D721Med (cell line): ENCODE data around the gene PPY.
"Not testable (repeated sequence)": the region's sequence is repeated elsewhere in the genome, so short reads cannot be mapped to it uniquely, and the experiment has no call there.

Experiments
- DNase-seq: peaks from one replicate; pipeline ENCODE4 v3.0.0; 2011; ENCODE audit warnings: low spot score; ENCODE audit not compliant: insufficient read length
- FAIRE-seq: peaks from 2 replicates; lab custom pipeline; 2011; peaks lifted over from hg19 to GRCh38; lab: Jason Lieb, UNC
- TF ChIP-seq, protein P1 (sequence below): IDR thresholded peaks from 2 replicates; pipeline ENCODE4 v1.5.1; 2012; ENCODE audit warnings: mild to moderate bottlenecking, control low read depth; ENCODE audit not compliant: insufficient read depth; ENCODE audit errors: missing control alignments

Gene PPY

GRCh38 chr17:43901861-43902589, 40.3 kb downstream of the PPY start:
- FAIRE-seq: no peak
- DNase-seq: no peak
- TF ChIP-seq, protein P1, sequence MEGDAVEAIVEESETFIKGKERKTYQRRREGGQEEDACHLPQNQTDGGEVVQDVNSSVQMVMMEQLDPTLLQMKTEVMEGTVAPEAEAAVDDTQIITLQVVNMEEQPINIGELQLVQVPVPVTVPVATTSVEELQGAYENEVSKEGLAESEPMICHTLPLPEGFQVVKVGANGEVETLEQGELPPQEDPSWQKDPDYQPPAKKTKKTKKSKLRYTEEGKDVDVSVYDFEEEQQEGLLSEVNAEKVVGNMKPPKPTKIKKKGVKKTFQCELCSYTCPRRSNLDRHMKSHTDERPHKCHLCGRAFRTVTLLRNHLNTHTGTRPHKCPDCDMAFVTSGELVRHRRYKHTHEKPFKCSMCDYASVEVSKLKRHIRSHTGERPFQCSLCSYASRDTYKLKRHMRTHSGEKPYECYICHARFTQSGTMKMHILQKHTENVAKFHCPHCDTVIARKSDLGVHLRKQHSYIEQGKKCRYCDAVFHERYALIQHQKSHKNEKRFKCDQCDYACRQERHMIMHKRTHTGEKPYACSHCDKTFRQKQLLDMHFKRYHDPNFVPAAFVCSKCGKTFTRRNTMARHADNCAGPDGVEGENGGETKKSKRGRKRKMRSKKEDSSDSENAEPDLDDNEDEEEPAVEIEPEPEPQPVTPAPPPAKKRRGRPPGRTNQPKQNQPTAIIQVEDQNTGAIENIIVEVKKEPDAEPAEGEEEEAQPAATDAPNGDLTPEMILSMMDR: no peak

DNA sequence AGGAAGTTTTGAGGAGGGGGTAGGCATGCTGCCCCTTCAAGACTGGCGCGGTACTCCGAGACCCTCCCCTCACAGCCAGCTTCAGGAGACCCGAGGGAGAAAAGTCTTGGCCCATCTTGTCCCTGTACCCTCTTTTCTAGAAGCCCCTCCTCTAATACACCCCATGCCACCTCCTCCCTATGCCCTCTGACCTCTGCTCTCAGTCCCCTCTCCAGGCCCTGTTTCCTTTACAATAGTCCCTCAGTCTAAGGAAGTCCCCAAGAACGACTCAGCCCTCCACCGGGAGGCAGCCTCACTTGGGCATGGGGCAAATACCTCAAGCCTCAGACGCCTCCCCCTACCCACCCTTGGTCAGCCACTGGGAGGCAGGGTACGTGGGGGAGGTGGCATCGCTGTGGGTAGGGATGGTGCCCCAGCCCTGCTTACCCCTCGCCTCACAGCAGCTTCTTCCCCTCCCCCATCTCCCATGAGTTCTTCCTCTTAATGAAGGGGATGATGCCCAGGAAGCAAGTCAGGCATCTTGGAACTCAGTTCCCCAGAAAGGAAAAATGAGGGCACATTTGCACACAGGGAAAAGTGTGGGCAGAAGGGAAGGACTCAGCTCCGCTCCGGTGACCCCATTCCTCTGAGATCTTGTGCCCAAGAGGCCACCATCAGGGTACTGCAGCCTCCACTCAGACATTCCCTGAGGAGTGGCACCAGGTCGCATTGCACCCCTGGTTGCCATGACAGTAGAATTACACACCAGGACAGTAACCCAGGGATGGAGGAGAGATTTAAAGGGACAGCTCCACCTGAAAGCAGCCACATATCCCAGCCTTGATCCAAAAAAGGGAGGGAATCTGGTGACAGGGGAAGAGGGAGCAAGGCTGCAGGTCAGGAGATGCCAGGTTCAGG, 41.2 kb downstream of the PPY start:
- FAIRE-seq (no peak), DNase-seq (no peak)
- TF ChIP-seq, protein P1: no peak

- TF ChIP-seq, protein P1: no peak
- DNase-seq: peak; percentile 91
- no peak for FAIRE-seq
These were observed 42.0 kb downstream of the PPY start for GRCh38 chr17:43900183-43900857.

- TF ChIP-seq, protein P1: no peak
- DNase-seq: no peak
- FAIRE-seq: no peak
These were observed 43.8 kb downstream of the PPY start for GRCh38 chr17:43898446-43898845.

DNA sequence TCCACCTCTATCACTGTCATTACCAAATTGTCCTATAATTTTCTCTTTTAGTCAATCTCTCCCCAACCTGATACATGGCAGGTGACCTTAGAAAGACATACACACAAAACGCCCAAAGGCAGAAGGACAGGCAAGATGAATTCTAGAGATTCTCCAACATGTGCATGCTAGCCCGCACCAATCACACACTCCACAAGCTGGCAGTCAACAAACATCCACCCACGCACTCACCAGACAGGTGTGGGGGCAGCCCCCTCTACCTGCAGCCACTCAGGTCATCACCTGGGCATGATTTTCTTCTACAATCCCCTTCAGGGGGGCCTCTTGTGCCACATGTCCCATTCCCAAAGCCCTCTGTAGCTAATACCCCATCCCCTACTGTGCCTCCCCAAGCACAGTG, 44.4 kb downstream of the PPY start:
- TF ChIP-seq, protein P1: no peak
- DNase-seq (no peak), FAIRE-seq (no peak)

DNA sequence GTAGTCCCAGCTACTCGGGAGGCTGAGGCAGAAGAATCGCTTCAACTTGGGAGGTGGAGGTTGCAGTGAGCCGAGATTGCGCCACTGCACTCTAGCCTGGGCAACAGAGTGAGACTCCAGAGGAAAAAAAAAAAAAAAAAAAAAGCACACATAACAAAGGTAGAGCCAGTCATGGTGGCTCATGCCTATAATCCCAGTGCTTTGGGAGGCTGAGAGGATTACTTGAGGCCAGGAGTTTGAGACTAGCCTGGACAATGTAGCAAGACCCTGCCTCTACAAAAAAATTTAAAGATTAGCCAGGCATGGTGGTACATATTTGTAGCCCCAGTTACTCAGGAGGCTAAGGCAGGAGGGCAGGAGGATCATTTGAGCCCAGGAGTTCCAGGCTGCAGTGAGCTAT, 47.8 kb downstream of the PPY start:
- not testable (repeated sequence) for DNase-seq, FAIRE-seq

DNA sequence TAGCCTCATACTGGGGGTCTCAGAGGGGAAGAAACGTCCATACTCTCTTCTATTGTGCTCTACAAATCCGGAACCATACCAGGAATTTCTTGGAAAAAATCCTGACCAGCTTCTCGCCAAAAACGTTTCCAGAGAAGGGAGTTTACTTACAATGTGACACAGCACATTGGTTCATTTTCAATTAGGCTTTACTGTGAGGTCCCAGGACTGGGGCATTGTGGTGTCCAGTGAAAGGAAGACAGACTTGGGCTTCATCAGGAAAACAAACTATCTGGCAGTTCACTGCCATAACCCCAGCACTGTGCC, 49.7 kb downstream of the PPY start:
- FAIRE-seq (no peak), DNase-seq (no peak)
- TF ChIP-seq, protein P1: no peak
